GM12878 (cell line): Measurements from ENCODE around the gene POM121L12. TPM values are rescaled to one million over a fixed set of nuclear protein-coding genes. Genes with fewer than 3 reads are reported as not detected.

Experiments used
- ATAC-seq: fragments of 200-7000 bp; cut with Tn5 transposase; 3 replicates; pipeline ENCODE4 v1.9.1; 2020; ENCODE audit warnings: mild to moderate bottlenecking, moderate library complexity
- BruUV-seq: library from RNA; stranded (reverse); fragments of 400-500 nt; replicated peaks from 2 replicates; lab custom pipeline; 2021; lab: Mats Ljungman, UMichigan
- CTCF ChIA-PET: fragments of 300-600 bp; sonication (Branson Sonifier 250); formaldehyde crosslinking; extraction: SDS; loops from one replicate; lab custom pipeline; 2021; ENCODE audit warnings: inconsistent platforms; lab: Yijun Ruan, JAX
- POLR2A ChIA-PET: fragments of 350-600 bp; formaldehyde crosslinking; extraction: SDS; loops from one replicate; lab custom pipeline; 2021; ENCODE audit warnings: inconsistent platforms; lab: Charles Lee
- RAD21 ChIA-PET: fragments of 300-600 bp; sonication (Branson Sonifier 250); formaldehyde crosslinking; loops from one replicate; lab custom pipeline; 2023; ENCODE audit warnings: antibody characterized with exemption; ENCODE audit not compliant: unreplicated experiment; lab: Charles Lee
- SMC1A ChIA-PET: fragments of 300-600 bp; sonication (Branson Sonifier 250); formaldehyde crosslinking; loops from one replicate; lab custom pipeline; 2023; ENCODE audit not compliant: unreplicated experiment, uncharacterized antibody; lab: Charles Lee
- DNase-seq: peaks from one replicate; pipeline ENCODE4 v3.0.0-alpha.2; 2011; ENCODE audit warnings: low read depth, low spot score
- FAIRE-seq: peaks from 3 replicates; lab custom pipeline; 2011; peaks lifted over from hg19 to GRCh38; lab: Jason Lieb, UNC
- H2AFZ ChIP-seq: 2 replicates; pipeline ENCODE4 v1.6.0; 2011; ENCODE audit warnings: low read depth, low read length, control low read depth; ENCODE audit not compliant: control insufficient read depth
- H3K27ac ChIP-seq: 2 replicates; pipeline ENCODE4 v1.5.1; 2011; ENCODE audit warnings: control low read depth; ENCODE audit not compliant: control insufficient read depth, insufficient read depth
- H3K27me3 ChIP-seq, 2 experiments: replicated peaks in 1 of 2; 2 replicates each; pipeline versions ENCODE4 v1.6.0 to v1.6.1; 2011; ENCODE audit warnings: low read length in 1 of 2; ENCODE audit not compliant: control insufficient read depth in 2 of 2, insufficient read depth in 2 of 2
- H3K36me3 ChIP-seq, 2 experiments: 2 replicates each; pipeline ENCODE4 v1.5.1; 2011; ENCODE audit warnings: low read length in 1 of 2; ENCODE audit not compliant: control insufficient read depth in 2 of 2, insufficient read depth in 2 of 2
- H3K4me1 ChIP-seq: 2 replicates; pipeline ENCODE4 v1.6.1; 2011; ENCODE audit warnings: mild to moderate bottlenecking, low read length, moderate library complexity, mixed read lengths; ENCODE audit not compliant: control insufficient read depth, insufficient read depth
- H3K4me2 ChIP-seq: 2 replicates; pipeline ENCODE4 v1.6.0; 2011; ENCODE audit warnings: control low read depth; ENCODE audit not compliant: control insufficient read depth, insufficient read depth
- H3K4me3 ChIP-seq: fragments of 200-600 bp; sonication (generic); 2 replicates; pipeline ENCODE4 v1.5.1; 2016
- H3K79me2 ChIP-seq: 2 replicates; pipeline ENCODE4 v1.6.0; 2011; ENCODE audit warnings: low read length; ENCODE audit not compliant: control insufficient read depth, insufficient read depth
- H3K9ac ChIP-seq: 2 replicates; pipeline ENCODE4 v1.8.0; 2011; ENCODE audit warnings: low read length, control low read depth, mixed read lengths; ENCODE audit not compliant: control insufficient read depth, insufficient read depth
- H3K9me3 ChIP-seq: replicated peaks from 3 replicates; pipeline ENCODE4 v1.5.1; 2011; ENCODE audit warnings: mild to moderate bottlenecking, low read length; ENCODE audit not compliant: control insufficient read depth, insufficient read depth
- H4K20me1 ChIP-seq: 2 replicates; pipeline ENCODE4 v1.6.0; 2011; ENCODE audit not compliant: control insufficient read depth, insufficient read depth
- ASH2L ChIP-seq: fragments of 300-600, 200-600 bp; sonication (generic); IDR thresholded peaks from 2 replicates; pipeline ENCODE4 v1.6.1; 2017; ENCODE audit warnings: low read depth, mild to moderate bottlenecking, borderline replicate concordance
- BHLHE40 ChIP-seq, 2 experiments: fragments of 450-650 bp in 1 of 2; IDR thresholded peaks; 2 replicates each; pipeline ENCODE4 v1.6.1; 2011 to 2017; ENCODE audit warnings: low read depth in 2 of 2, borderline replicate concordance in 1 of 2, improper control_type of control experiment in 1 of 2, low read length in 1 of 2, mild to moderate bottlenecking in 1 of 2
- EGR1 ChIP-seq, 2 experiments: IDR thresholded peaks; 1 replicate in 1 of 2; 2 replicates in 1 of 2; pipeline ENCODE4 v1.6.1; 2011 to 2012; ENCODE audit warnings: low read depth in 2 of 2, low read length in 2 of 2, borderline replicate concordance in 1 of 2, mild to moderate bottlenecking in 1 of 2, moderate library complexity in 1 of 2
- ELK1 ChIP-seq: IDR thresholded peaks from 2 replicates; pipeline ENCODE4 v1.6.1; 2012; ENCODE audit warnings: low read depth, low read length, improper control_type of control experiment
- FOS ChIP-seq: IDR thresholded peaks from 3 replicates; pipeline ENCODE4 v1.6.1; 2011; ENCODE audit warnings: borderline replicate concordance; ENCODE audit not compliant: insufficient read length; ENCODE audit errors: extremely low read depth
- FOXK2 ChIP-seq: fragments of 450-650 bp; IDR thresholded peaks from 2 replicates; pipeline ENCODE4 v1.6.1; 2017; ENCODE audit warnings: mild to moderate bottlenecking, moderate library complexity
- RELA ChIP-seq: fragments of 450-650 bp; IDR thresholded peaks from 2 replicates; pipeline ENCODE4 v1.8.0; 2014; ENCODE audit warnings: borderline replicate concordance; ENCODE audit not compliant: partially characterized antibody
- WGBS: methylation state at CpG from one replicate; pipeline ENCODE4 v1.1.6; 2016; ENCODE audit warnings: low lambda C conversion rate; ENCODE audit not compliant: insufficient replicate concordance, insufficient coverage; ENCODE audit errors: missing lambda C conversion rate; 5-methylcytosine and 5-hydroxymethylcytosine counted together
- in situ Hi-C: fragments of 300-500 bp; cut with MboI; formaldehyde crosslinking; loops from 9 replicates; pipeline ENCODE4 v1.14.3; 2018; ENCODE audit warnings: mixed read lengths
- intact Hi-C: fragments of 100-400 bp; cut with micrococcal nuclease; formaldehyde crosslinking; loops from one replicate; pipeline ENCODE4 v1.14.2; 2022; ENCODE audit not compliant: unreplicated experiment
- polyA plus RNA-seq, 11 experiments: library from polyadenylated mRNA; depleted of rRNA in 4 of 11; unstranded in 6 of 11; stranded (reverse) in 5 of 11; fragments of >200 nt; fragmentation: Nextera tagmentation in 4 of 11; fragmentation: Illumina TruSeq in 1 of 11; extraction: Ambion mirVana in 4 of 11; extraction: Trizol in 1 of 11; gene quantifications; 1 replicate in 1 of 11; 2 replicates in 10 of 11; pipeline versions ENCODE4 v1.2.1 to v1.2.3, GENCODE V29; 2011 to 2016; ENCODE audit warnings: inconsistent platforms in 2 of 11, missing spikeins in 2 of 11, low read depth in 1 of 11
- total RNA-seq, 4 experiments: library from RNA; depleted of rRNA in 3 of 4; stranded (reverse); fragments of >200 nt in 3 of 4; fragmentation: Illumina TruSeq in 1 of 4; extraction: Trizol in 1 of 4; gene quantifications; 2 replicates each; pipeline versions ENCODE4 v1.2.1 to v1.2.3, GENCODE V29; 2013 to 2021

POM121L12 gene
- total and polyA plus RNA-seq, 10 of the 15 experiments (the other 5 are each of a cell fraction or from before 2014, with no cell fraction given), result not detected

- ATAC-seq (no peak), DNase-seq (no peak), FAIRE-seq (no peak)
- ChIA-PET CTCF (no interaction called here), SMC1A (no interaction called here), POLR2A (no interaction called here), RAD21 (no interaction called here)
- Histone ChIP-seq H3K4me2 (no peak overlapping the region), H3K9me3 (no peaks in the 10 kb centered on the region), H3K36me3 (no peaks in the 10 kb centered on the region), H3K27ac (no peak overlapping the region), H3K4me3 (no peak overlapping the region), H3K9ac (no peak overlapping the region), H4K20me1 (no peaks in the 10 kb centered on the region), H2AFZ (no peak overlapping the region), H3K79me2 (no peaks in the 10 kb centered on the region), H3K4me1 (no peaks in the 10 kb centered on the region), H3K27me3 (no peaks in the 10 kb centered on the region)
- no peak for TF ChIP-seq FOS
- TF ChIP-seq ELK1, result no peak
- no peak for TF ChIP-seq EGR1 (IDR thresholded peaks at IDR 0.05; ENCODE audit: borderline replicate concordance in 1 of 2, low read depth in 2 of 2, low read length in 2 of 2)
- no peak for TF ChIP-seq ASH2L
- TF ChIP-seq BHLHE40 (IDR thresholded peaks at IDR 0.05; ENCODE audit: borderline replicate concordance in 1 of 2, low read depth in 2 of 2, low read length in 1 of 2), result no peak
- intact Hi-C loops (no loop called here), in situ Hi-C loops (no loop called here)
- no TSS peak for BruUV-seq
These were observed 27.4 kb downstream of the POM121L12 start for GRCh38 chr7:53062796-53063195.

GRCh38 chr7:53068673-53069072, 33.2 kb downstream of the POM121L12 start:
- H3K79me2 ChIP-seq, result no peaks in the 10 kb centered on the region
- ChIA-PET CTCF (no interaction called here), RAD21 (no interaction called here), SMC1A (no interaction called here), POLR2A (no interaction called here)
- no peak overlapping the region for H3K9ac ChIP-seq
- no peaks in the 10 kb centered on the region for H3K36me3 ChIP-seq
- no peaks in the 10 kb centered on the region for H3K4me1 ChIP-seq
- no peaks in the 10 kb centered on the region for H3K27me3 ChIP-seq
- H3K4me3 ChIP-seq, result no peak overlapping the region
- no peaks in the 10 kb centered on the region for H3K9me3 ChIP-seq
- DNase-seq (no peak), FAIRE-seq (no peak), ATAC-seq (no peak)
- WGBS, result 19% methylated on average over 2 of the region's 2 CpGs
- BruUV-seq, result no TSS peak
- no peak for TF ChIP-seq FOXK2
- no peak for TF ChIP-seq RELA
- no peak overlapping the region for H2AFZ ChIP-seq
- no peaks in the 10 kb centered on the region for H4K20me1 ChIP-seq
- intact Hi-C loops, result no loop called here
- in situ Hi-C loops, result no loop called here
- H3K27ac ChIP-seq, result no peak overlapping the region
- H3K4me2 ChIP-seq, result no peak overlapping the region
